A673 (cell line): ENCODE measurements around the gene SCPEP1. TPM values are rescaled to one million over a fixed set of nuclear protein-coding genes. Genes with fewer than 3 reads are reported as not detected.

ENCODE experiments used
- BruUV-seq: library from RNA; stranded (reverse); fragments of 400-500 nt; replicated peaks from 2 replicates; lab custom pipeline; 2021; lab: Mats Ljungman, UMichigan
- CTCF ChIA-PET: fragments of 300-600 bp; sonication (Branson Sonifier 250); formaldehyde crosslinking; loops from one replicate; lab custom pipeline; 2022; ENCODE audit warnings: antibody characterized with exemption; lab: Charles Lee
- POLR2A ChIA-PET: fragments of 300-600 bp; sonication (Branson Sonifier 250); formaldehyde crosslinking; loops from one replicate; lab custom pipeline; 2022; ENCODE audit warnings: antibody characterized with exemption; ENCODE audit not compliant: low non-redundant PET; lab: Charles Lee
- DNase-seq: peaks from one replicate; pipeline ENCODE4 v3.0.0-alpha.2; 2015; ENCODE audit warnings: low spot score
- H3K27ac ChIP-seq: fragments of 200-600 bp; sonication (generic); 2 replicates; pipeline ENCODE4 v1.5.1; 2016; ENCODE audit warnings: mixed run types, low read depth, mild to moderate bottlenecking, mixed read lengths, antibody characterized with exemption, low read length; ENCODE audit not compliant: poor library complexity, severe bottlenecking
- H3K27me3 ChIP-seq: fragments of 200-600 bp; sonication (generic); replicated peaks from 2 replicates; pipeline ENCODE4 v1.6.1; 2017; ENCODE audit warnings: mixed run types, low read depth, mild to moderate bottlenecking, mixed read lengths, antibody characterized with exemption, low read length; ENCODE audit not compliant: insufficient read depth, poor library complexity
- H3K36me3 ChIP-seq: fragments of 200-600 bp; sonication (generic); 2 replicates; pipeline ENCODE4 v1.6.1; 2016; ENCODE audit warnings: mixed run types, mild to moderate bottlenecking, mixed read lengths, antibody characterized with exemption, low read length; ENCODE audit not compliant: insufficient read depth, poor library complexity, severe bottlenecking
- H3K4me1 ChIP-seq: fragments of 200-600 bp; sonication (generic); 2 replicates; pipeline ENCODE4 v1.6.1; 2017; ENCODE audit warnings: mixed run types, mild to moderate bottlenecking, mixed read lengths, antibody characterized with exemption, low read length; ENCODE audit not compliant: insufficient read depth, poor library complexity, severe bottlenecking
- H3K4me3 ChIP-seq: fragments of 200-600 bp; sonication (generic); 2 replicates; pipeline ENCODE4 v1.5.1; 2016; ENCODE audit warnings: low read depth, mixed run types, mild to moderate bottlenecking, mixed read lengths, low read length; ENCODE audit not compliant: poor library complexity, severe bottlenecking
- H3K9me3 ChIP-seq: fragments of 200-600 bp; sonication (generic); 2 replicates; pipeline ENCODE4 v1.6.1; 2016; ENCODE audit warnings: mixed run types, low read depth, mild to moderate bottlenecking, mixed read lengths, antibody characterized with exemption, low read length; ENCODE audit not compliant: poor library complexity, severe bottlenecking
- CTCF ChIP-seq: fragments of 300-800, 200-600 bp; sonication (generic); conservative IDR thresholded peaks from 2 replicates; pipeline ENCODE4 v1.5.1; 2017; ENCODE audit warnings: low read depth, mild to moderate bottlenecking, antibody characterized with exemption, low read length, moderate library complexity, mixed read lengths
- EZH2 ChIP-seq: fragments of 200-600 bp; sonication (generic); IDR thresholded peaks from 2 replicates; pipeline ENCODE4 v1.6.1; 2017; ENCODE audit warnings: borderline replicate concordance, low read depth, mild to moderate bottlenecking, mixed read lengths, antibody characterized with exemption, low read length; ENCODE audit not compliant: poor library complexity, severe bottlenecking
- intact Hi-C: fragments of 100-400 bp; cut with micrococcal nuclease; formaldehyde crosslinking; loops from one replicate; pipeline ENCODE4 v1.10.0; 2022; ENCODE audit not compliant: unreplicated experiment
- total RNA-seq: library from RNA; stranded (reverse); gene quantifications from 2 replicates; pipeline ENCODE4 v1.2.3, GENCODE V29; 2021

SCPEP1 gene
- total RNA-seq, 1 experiment from 2014 or later = 31.8 TPM

- Histone ChIP-seq H3K4me1 (no peaks in the 10 kb centered on the region), H3K4me3 (no peak overlapping the region), H3K9me3 (no peaks in the 10 kb centered on the region), H3K27me3 (no peaks in the 10 kb centered on the region), H3K36me3 (peaks cover 50% of the 10 kb centered on the region), H3K27ac (no peak overlapping the region)
- ChIA-PET POLR2A (no interaction called here), CTCF (no interaction called here)
- intact Hi-C loops = no loop called here
- TF ChIP-seq EZH2 = no peak
- no peak for TF ChIP-seq CTCF
- no peak for DNase-seq
- BruUV-seq = no TSS peak
Measured at GRCh38 chr17:56943505-56944125, 34.3 kb upstream of the SCPEP1 start.

DNA sequence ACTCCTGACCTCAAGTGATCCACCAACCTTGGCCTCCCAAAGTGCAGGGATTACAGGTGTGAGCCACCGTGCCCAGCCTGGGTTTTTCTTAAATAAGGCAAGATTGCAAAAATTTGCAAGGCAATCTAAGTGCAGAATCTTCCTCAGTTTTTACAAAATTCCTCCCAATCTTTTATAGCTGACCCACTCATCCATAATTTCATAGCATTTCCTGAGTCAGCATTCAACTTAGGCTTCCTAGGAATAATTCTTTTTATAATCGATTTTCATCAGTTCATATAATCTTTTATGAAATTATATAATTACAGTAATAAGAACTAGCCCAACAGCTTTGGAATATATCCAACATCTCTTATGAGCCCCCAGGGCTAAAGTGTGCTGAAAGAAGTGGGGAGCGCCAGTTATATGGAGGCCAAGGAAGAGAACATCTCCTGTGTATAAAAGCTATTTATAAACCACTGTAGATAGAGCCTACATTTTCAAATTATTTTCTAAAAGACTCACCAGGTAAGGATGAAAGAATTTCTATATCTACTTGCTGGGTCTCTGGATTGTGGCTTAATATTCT lies 31.9 kb upstream of the SCPEP1 start:
- ChIA-PET CTCF (no interaction called here), POLR2A (interaction anchor here (0.6 kb wide), 1 partner anchor 15 kb away, joined by 4 read pairs; the partner anchor contains the start of gene COIL)
- no peak for DNase-seq
- no TSS peak for BruUV-seq
- H3K27me3 ChIP-seq = no peaks in the 10 kb centered on the region
- intact Hi-C loops = no loop called here
- no peaks in the 10 kb centered on the region for H3K9me3 ChIP-seq
- H3K36me3 ChIP-seq = peaks cover 45% of the 10 kb centered on the region
- no peak overlapping the region for H3K27ac ChIP-seq
- no peaks in the 10 kb centered on the region for H3K4me1 ChIP-seq
- no peak overlapping the region for H3K4me3 ChIP-seq
- no peak for TF ChIP-seq EZH2
- TF ChIP-seq CTCF = no peak

DNA sequence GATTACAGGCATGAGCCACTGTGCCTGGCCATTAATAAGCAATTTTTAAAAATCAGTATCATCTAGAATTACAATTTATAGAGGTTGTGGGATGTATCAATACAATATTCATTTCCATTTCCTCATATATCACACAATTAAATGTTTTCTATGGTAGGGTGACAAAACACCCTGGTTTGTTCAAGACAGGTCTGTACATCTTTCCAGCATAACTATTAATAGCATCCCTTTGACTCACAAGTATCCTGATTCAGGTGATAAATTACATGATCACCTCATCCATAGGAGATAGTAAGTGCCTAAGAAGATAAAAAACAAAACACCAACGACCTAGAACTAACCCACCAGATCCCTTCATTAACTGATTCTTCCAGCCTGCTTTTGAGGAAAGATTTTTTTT lies 30.2 kb upstream of the SCPEP1 start:
- DNase-seq = no peak
- TF ChIP-seq EZH2 (no peak), CTCF (no peak)
- intact Hi-C loops = no loop called here
- ChIA-PET CTCF (interaction anchor here (0.9 kb wide), 1 partner anchor 375 kb away, joined by 3 read pairs; no protein-coding TSS in a partner anchor), POLR2A (no interaction called here)
- Histone ChIP-seq H3K27ac (no peak overlapping the region), H3K36me3 (peaks cover 33% of the 10 kb centered on the region), H3K4me3 (no peak overlapping the region), H3K27me3 (no peaks in the 10 kb centered on the region), H3K9me3 (no peaks in the 10 kb centered on the region), H3K4me1 (no peaks in the 10 kb centered on the region)
- BruUV-seq = no TSS peak
